Activated CD4-positive, alpha-beta T cell treated with anti-CD3 and anti-CD28 coated beads for 36 hours (primary cell): Measurements from ENCODE around the gene PTPRH. TPM values are rescaled to one million over a fixed set of nuclear protein-coding genes. Genes with fewer than 3 reads are reported as not detected.

Experiments used
- ATAC-seq: fragments of 200-7000 bp; cut with Tn5 transposase; one replicate; pipeline ENCODE4 v1.10.0; 2021; ENCODE audit warnings: mild to moderate bottlenecking, moderate library complexity
- CTCF ChIA-PET: fragments of 350-600 bp; sonication (Branson Sonifier 250); formaldehyde crosslinking; loops from one replicate; lab custom pipeline; 2021; ENCODE audit warnings: antibody characterized with exemption; lab: Charles Lee
- POLR2A ChIA-PET: fragments of 350-600 bp; sonication (Branson Sonifier 250); formaldehyde crosslinking; loops from one replicate; lab custom pipeline; 2021; ENCODE audit warnings: antibody characterized with exemption, inconsistent platforms; lab: Charles Lee
- DNase-seq: peaks from one replicate; pipeline ENCODE4 v3.0.0-alpha.2; 2020
- H3K27ac Mint-ChIP-seq: one replicate; pipeline ENCODE4 v1.8.0; 2021; ENCODE audit warnings: mixed read lengths
- H3K27me3 Mint-ChIP-seq: one replicate; pipeline ENCODE4 v1.8.0; 2021; ENCODE audit warnings: mixed read lengths
- H3K36me3 Mint-ChIP-seq: one replicate; pipeline ENCODE4 v1.8.0; 2021; ENCODE audit warnings: low read depth, mixed read lengths
- H3K4me1 Mint-ChIP-seq: one replicate; pipeline ENCODE4 v1.8.0; 2021; ENCODE audit warnings: mixed read lengths
- H3K4me3 Mint-ChIP-seq: one replicate; pipeline ENCODE4 v1.8.0; 2021; ENCODE audit warnings: mild to moderate bottlenecking, moderate library complexity, mixed read lengths
- H3K9me3 Mint-ChIP-seq: one replicate; pipeline ENCODE4 v1.8.0; 2021; ENCODE audit warnings: low read depth, mixed read lengths
- intact Hi-C, 2 experiments: fragments of 100-400 bp; cut with DNase I in 1 of 2; cut with micrococcal nuclease in 1 of 2; formaldehyde crosslinking; loops; one replicate each; pipeline versions ENCODE4 v1.14.2 to v1.15.1; 2022 to 2024; cut with DNase I, micrococcal nuclease
- total RNA-seq, 2 experiments: library from RNA; stranded (reverse); gene quantifications; one replicate each; pipeline ENCODE4 v1.2.3, GENCODE V29; 2021

Gene PTPRH
- total RNA-seq, 2 experiments from 2014 or later, result not detected

DNA sequence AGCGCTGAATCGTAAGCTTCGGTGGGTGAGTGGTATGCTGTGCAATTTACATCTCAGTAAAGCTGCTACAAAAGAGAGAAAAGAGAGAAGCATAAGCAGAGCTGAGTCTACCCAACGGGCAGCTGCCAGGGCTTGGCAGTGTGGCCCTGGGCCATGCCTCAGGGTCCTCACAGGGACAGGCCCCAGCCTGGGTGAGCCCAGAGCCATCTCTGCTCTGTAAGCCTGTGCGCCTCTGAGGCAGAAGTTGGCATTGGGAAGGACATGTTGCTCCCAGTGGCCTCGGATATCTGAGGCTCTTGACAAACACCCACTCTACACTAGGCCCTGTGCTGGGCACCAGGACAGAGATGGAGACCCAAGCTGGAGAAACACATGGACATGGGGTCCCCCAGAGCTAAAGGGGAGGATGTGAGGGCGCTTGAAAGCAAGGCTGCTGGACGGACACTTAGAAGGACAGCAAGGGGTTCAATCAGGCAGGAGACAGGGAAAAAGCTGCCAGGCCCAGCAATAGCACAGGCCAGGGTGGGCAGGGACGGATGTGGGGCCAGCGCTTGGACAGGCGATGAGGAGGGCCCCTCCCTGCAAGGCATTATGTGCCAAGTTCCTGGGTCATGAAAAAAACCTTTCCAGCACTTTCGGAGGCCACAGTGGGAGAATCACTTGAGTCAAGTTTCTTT, 34.8 kb upstream of the PTPRH start:
- no peaks in the 10 kb centered on the region for H3K9me3 Mint-ChIP-seq
- CTCF ChIA-PET, result interaction anchor here (1.0 kb wide), 1 partner anchor 10 kb away, joined by 3 read pairs; no protein-coding TSS in a partner anchor

DNA sequence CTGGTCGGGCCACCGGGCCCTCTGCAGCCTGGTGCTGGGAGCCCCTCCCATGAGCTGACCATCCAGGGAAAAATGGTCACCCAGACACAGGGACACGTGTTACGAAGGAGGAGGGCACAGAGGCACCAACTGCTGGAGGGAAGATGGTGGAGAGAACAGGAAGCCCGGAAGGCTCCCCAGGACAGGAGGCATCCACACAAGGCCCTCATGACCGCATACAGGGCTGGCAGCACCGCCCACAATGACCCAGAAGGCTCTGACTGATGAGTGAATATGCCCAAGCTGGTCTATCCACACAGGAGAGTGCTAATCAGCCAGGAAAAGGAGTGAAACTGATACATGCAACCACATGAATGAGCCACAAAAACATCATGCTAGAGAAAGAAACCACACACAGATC, 33.2 kb upstream of the PTPRH start:
- Mint-ChIP-seq H3K4me1 (peaks cover 2% of the 10 kb centered on the region), H3K27me3 (no peaks in the 10 kb centered on the region), H3K9me3 (no peaks in the 10 kb centered on the region), H3K4me3 (no peak overlapping the region), H3K27ac (peak overlapping the region; percentile 17), H3K36me3 (peaks cover 44% of the 10 kb centered on the region)
- intact Hi-C loops, result no loop called here
- POLR2A ChIA-PET, result no interaction called here
- peak; percentile 57 for ATAC-seq
- CTCF ChIA-PET, result no interaction called here
- DNase-seq, result no peak

More for the DNA sequence above, 34.8 kb upstream of the PTPRH start:
- Mint-ChIP-seq H3K4me1 (peaks cover 14% of the 10 kb centered on the region), H3K27me3 (no peaks in the 10 kb centered on the region), H3K36me3 (peaks cover 37% of the 10 kb centered on the region), H3K27ac (no peak overlapping the region), H3K4me3 (no peak overlapping the region)
- DNase-seq (no peak), ATAC-seq (no peak)
- intact Hi-C loops, result no loop called here
- POLR2A ChIA-PET, result no interaction called here

DNA sequence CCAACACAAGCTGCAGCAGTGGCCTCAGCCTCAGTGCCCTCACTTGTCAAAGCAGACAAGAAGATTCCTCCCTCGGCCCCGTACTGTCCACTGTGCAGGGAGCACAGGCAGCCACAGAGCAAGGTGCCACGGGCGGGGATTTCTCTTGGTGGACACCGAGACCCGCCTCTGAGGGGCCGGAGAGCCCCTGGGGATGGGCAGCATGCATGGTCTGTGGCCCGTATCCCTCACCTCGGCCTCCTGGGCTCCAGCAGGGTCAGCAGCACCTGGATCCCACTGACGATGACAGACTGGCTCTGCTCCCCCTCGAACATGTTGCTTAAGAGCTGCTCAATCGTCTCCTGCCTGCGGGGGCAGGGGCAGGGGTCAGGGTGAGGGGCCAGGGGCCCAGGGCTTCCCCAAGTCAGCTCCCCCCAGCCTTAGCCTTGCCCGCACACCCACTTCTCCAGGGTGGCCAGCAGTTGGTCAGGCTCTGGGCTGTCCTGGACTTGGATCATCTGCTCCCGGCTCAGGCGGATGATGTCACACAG, 32.7 kb upstream of the PTPRH start:
- no peak overlapping the region for H3K4me3 Mint-ChIP-seq
- ATAC-seq, result no peak
- no peaks in the 10 kb centered on the region for H3K9me3 Mint-ChIP-seq
- H3K36me3 Mint-ChIP-seq, result peaks cover 49% of the 10 kb centered on the region
- DNase-seq, result no peak
- H3K4me1 Mint-ChIP-seq, result peaks cover 2% of the 10 kb centered on the region
- ChIA-PET POLR2A (no interaction called here), CTCF (no interaction called here)
- H3K27me3 Mint-ChIP-seq, result no peaks in the 10 kb centered on the region
- H3K27ac Mint-ChIP-seq, result no peak overlapping the region
- intact Hi-C loops, result no loop called here

DNA sequence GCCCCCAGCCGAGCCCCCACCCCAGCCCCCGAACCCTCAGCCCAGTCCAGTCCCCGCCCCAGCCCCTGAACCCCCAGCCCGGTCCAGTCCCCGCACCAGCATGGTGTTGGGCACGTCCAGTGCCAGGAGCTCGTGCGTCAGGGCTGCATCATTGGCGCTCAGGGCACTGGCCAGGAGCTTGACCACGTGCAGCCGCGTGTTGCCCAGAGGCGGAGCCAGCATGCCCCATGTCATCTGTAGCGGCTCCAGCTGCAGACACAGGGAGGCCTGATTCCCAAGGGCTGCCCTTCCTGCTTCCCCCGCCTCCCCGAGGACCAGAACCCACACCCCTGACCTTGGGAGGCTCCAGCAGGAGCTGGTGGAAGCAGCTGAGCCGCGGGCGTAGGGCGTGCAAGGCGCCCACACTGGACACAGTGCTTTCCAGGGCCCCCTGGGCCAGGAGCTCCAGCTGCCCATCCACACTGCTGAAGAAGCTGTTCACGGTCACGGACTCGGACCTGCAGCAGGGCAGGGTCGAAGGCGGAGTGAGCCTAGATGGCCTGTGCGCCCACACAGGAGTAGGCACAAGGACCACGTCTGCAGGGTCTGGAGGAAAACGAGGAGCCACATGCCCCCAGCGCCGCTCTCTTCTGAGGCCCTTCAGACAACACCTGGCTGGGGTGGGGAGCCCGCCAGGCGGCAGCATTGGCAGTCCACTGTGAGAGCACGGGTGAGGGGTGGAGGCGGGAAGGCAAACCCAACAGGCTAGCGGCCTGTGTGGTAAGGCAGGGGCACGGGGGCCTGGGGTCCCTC, 32.0 kb upstream of the PTPRH start:
- DNase-seq (no peak), ATAC-seq (no peak)
- no peaks in the 10 kb centered on the region for H3K27me3 Mint-ChIP-seq
- ChIA-PET CTCF (no interaction called here), POLR2A (no interaction called here)
- H3K36me3 Mint-ChIP-seq, result peaks cover 55% of the 10 kb centered on the region
- H3K4me3 Mint-ChIP-seq, result no peak overlapping the region
- H3K4me1 Mint-ChIP-seq, result peaks cover 2% of the 10 kb centered on the region
- H3K27ac Mint-ChIP-seq, result no peak overlapping the region
- H3K9me3 Mint-ChIP-seq, result no peaks in the 10 kb centered on the region
- intact Hi-C loops, result no loop called here

DNA sequence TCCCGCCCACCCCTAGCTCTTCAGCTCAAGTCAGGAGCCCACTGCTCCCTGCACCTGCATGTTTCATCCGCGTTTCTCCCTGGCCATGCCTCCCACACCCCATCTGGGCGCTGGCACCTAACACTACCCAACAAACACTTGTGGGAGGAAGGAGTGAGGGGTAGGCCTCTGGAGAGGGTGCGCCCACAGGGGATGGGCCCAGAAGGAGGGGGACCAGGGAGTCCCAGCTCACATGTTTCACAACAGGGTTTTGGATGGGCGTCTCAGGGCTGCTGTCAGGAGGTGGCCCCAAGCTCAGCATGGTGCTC, 31.4 kb upstream of the PTPRH start:
- H3K36me3 Mint-ChIP-seq, result peaks cover 56% of the 10 kb centered on the region
- ChIA-PET CTCF (no interaction called here), POLR2A (no interaction called here)
- H3K4me1 Mint-ChIP-seq, result peaks cover 2% of the 10 kb centered on the region
- ATAC-seq, result no peak
- DNase-seq, result no peak
- no peaks in the 10 kb centered on the region for H3K27me3 Mint-ChIP-seq
- intact Hi-C loops, result no loop called here
- no peaks in the 10 kb centered on the region for H3K9me3 Mint-ChIP-seq
- no peak overlapping the region for H3K27ac Mint-ChIP-seq
- H3K4me3 Mint-ChIP-seq, result no peak overlapping the region

DNA sequence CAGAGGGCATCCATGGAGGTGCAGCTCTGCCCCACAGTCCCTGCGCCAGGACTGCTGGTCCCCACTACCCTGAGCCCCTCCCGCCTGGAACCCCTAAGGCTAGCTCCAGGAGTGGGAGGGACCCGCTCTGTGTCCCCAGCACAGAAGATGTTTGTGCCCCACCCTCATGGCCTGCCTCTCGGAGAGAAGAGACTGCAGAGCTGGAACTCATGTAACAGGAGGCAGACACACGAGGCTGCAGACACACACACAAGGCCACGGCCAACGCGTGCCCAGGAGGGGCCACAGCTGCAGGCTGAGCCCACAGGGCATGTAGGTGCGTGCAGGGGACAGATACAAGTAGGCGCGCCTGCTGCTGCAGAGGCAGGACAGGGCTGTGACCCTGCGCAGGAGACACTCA, 29.7 kb upstream of the PTPRH start:
- POLR2A ChIA-PET, result no interaction called here
- peaks cover 63% of the 10 kb centered on the region for H3K36me3 Mint-ChIP-seq

DNA sequence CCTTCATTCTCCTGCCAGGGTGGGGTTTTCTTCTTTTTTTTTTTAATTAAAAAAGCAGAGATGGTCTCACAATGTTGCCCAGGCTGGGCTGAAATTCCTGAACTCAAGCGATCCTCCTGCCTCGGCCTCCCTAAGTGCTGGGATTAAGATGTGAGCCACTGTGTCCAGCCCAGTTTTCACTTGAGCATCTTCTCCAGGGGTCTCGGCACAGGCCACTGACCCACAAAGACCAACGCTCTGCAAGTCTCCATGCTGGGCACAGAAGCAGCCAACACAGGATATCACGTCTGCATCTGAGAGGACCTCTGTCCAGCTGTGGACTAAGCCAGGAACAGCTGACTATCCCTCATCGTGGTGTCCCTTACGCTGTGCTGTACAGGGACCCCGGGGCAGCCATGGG, 28.7 kb upstream of the PTPRH start:
- DNase-seq, result no peak
- Mint-ChIP-seq H3K27me3 (no peaks in the 10 kb centered on the region), H3K9me3 (no peaks in the 10 kb centered on the region), H3K4me3 (no peak overlapping the region), H3K36me3 (peaks cover 64% of the 10 kb centered on the region), H3K4me1 (peaks cover 2% of the 10 kb centered on the region), H3K27ac (no peak overlapping the region)
- ATAC-seq, result no peak
- POLR2A ChIA-PET, result interaction anchor here (0.6 kb wide), 1 partner anchor 785 kb away, joined by 3 read pairs; no protein-coding TSS in a partner anchor
- intact Hi-C loops, result no loop called here
- CTCF ChIA-PET, result no interaction called here

More for the DNA sequence above, 29.7 kb upstream of the PTPRH start:
- intact Hi-C loops, result no loop called here
- no peaks in the 10 kb centered on the region for H3K9me3 Mint-ChIP-seq
- peaks cover 2% of the 10 kb centered on the region for H3K4me1 Mint-ChIP-seq
- no peak overlapping the region for H3K4me3 Mint-ChIP-seq
- DNase-seq (no peak), ATAC-seq (no peak)
- CTCF ChIA-PET, result no interaction called here
- no peak overlapping the region for H3K27ac Mint-ChIP-seq
- no peaks in the 10 kb centered on the region for H3K27me3 Mint-ChIP-seq

DNA sequence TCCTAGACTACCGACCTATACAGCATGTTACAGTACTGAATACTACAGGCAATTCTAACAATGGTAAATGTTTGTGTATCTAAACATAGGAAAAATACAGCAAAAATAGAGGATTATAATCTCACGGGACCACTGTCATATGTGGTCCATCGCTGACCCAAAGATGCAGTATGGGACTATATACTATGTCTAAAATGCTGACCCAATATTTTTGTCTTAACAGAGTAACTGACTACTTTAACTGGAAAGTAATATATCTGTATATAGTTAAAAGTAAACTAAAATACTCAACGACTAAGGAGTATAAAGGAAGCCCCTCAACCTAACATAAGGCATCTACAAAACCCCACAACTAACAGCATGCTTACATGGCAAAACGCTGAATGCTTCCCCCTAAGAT, 23.7 kb upstream of the PTPRH start:
- Mint-ChIP-seq H3K9me3 (no peaks in the 10 kb centered on the region), H3K36me3 (peaks cover 59% of the 10 kb centered on the region), H3K27ac (peak overlapping the region; percentile 4), H3K4me3 (no peak overlapping the region), H3K27me3 (no peaks in the 10 kb centered on the region), H3K4me1 (no peaks in the 10 kb centered on the region)
- intact Hi-C loops, result no loop called here
- ChIA-PET POLR2A (no interaction called here), CTCF (no interaction called here)
- ATAC-seq (no peak), DNase-seq (no peak)

DNA sequence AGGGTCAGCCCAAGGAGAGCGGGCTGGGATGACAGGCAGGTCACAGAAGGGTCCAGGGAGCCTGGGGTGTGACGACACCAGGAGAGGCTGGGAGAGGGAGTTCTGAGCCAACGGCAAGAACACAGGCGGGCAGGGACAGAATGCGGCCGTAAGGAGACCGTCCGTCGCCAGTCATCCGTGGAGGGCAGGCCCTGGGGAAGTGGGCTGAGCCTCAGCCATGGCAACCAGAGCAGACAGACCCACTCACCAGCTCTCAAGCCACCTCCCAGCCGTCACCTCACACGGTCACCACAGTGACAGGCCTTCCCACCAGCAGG, 22.9 kb upstream of the PTPRH start:
- no peak for ATAC-seq
- no peak overlapping the region for H3K4me3 Mint-ChIP-seq

DNA sequence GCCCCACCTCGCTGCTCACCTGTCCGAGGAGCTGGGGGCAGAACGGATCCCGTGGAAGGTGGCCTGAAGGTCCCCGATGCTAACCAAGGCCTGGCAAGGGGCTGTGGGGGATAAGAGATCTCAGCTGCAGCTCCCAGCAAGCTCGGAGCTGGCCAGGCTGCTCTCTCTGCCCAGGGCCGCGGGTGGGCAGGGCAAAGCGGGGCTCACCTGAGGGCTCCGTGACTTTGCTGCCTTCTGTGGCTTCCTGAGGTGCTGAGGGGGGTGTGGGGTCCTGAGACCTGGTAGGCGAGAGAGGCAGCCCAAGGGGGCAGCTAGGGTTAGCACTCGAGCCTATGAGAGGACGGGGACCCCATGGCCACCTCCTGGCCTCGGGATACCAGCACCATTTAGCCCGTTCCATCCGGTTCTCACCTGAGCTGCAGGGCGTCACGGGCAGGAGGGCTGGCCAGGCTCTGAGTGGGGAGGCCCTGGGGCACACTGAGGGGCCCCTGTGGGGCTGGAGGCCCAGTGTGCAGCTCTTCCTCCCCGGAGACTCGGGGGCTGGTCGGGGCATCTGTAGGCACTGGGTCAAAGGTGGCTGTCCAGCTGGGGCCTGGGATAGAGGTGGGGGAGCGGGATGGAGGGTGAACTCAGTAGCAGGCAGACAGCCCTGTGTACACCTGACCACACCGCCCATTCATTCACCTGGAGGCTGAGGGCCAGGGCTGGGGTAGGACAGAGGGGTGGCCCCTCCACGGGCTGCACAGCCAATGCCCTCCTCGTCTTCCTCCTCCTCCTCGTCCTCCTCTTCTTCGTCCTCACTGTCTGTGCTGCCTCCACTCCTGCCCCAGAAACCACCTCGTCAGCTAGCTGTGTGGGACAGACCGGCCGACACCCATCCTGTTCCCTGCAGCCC, 22.3 kb upstream of the PTPRH start:
- POLR2A ChIA-PET, result no interaction called here
- CTCF ChIA-PET, result interaction anchor here (0.7 kb wide), 1 partner anchor 197 kb away, joined by 3 read pairs; no protein-coding TSS in a partner anchor
- no peak overlapping the region for H3K27ac Mint-ChIP-seq
- no peak overlapping the region for H3K4me3 Mint-ChIP-seq
- intact Hi-C loops, result no loop called here
- H3K9me3 Mint-ChIP-seq, result no peaks in the 10 kb centered on the region
- ATAC-seq, result no peak
- peaks cover 52% of the 10 kb centered on the region for H3K36me3 Mint-ChIP-seq
- H3K4me1 Mint-ChIP-seq, result no peaks in the 10 kb centered on the region
- H3K27me3 Mint-ChIP-seq, result no peaks in the 10 kb centered on the region
- no peak for DNase-seq

More for the DNA sequence above, 22.9 kb upstream of the PTPRH start:
- peaks cover 58% of the 10 kb centered on the region for H3K36me3 Mint-ChIP-seq
- H3K27ac Mint-ChIP-seq, result no peak overlapping the region
- intact Hi-C loops, result no loop called here
- H3K4me1 Mint-ChIP-seq, result no peaks in the 10 kb centered on the region
- no peaks in the 10 kb centered on the region for H3K9me3 Mint-ChIP-seq
- H3K27me3 Mint-ChIP-seq, result no peaks in the 10 kb centered on the region
- POLR2A ChIA-PET, result interaction anchor here (0.5 kb wide), 1 partner anchor 422 kb away, joined by 6 read pairs; no protein-coding TSS in a partner anchor
- no peak for DNase-seq
- CTCF ChIA-PET, result interaction anchor here (0.7 kb wide), 1 partner anchor 197 kb away, joined by 3 read pairs; no protein-coding TSS in a partner anchor

DNA sequence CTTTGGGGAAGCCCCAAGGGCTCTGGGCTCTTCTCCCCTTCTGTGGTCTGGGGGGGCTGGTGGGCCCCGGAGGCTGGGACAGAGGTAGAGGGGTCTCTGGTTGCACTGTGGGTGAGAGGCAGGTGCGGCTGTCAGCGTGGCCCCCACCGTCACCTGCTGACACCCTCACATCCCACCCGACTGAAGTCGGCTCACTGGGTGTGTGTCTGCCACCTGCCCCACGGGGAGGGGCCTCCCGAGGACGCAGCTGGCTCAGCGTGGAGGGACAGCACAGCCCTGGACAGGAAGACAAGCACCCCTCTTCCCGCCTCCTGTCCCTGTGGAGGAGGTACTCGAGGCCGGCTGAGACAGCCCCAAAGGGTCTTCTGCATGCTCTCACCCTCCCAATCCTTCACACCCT, 21.5 kb upstream of the PTPRH start:
- Mint-ChIP-seq H3K27me3 (no peaks in the 10 kb centered on the region), H3K4me1 (no peaks in the 10 kb centered on the region), H3K4me3 (no peak overlapping the region), H3K9me3 (no peaks in the 10 kb centered on the region), H3K36me3 (peaks cover 47% of the 10 kb centered on the region), H3K27ac (no peak overlapping the region)
- DNase-seq, result no peak
- CTCF ChIA-PET, result no interaction called here
- ATAC-seq, result no peak
- POLR2A ChIA-PET, result no interaction called here
- intact Hi-C loops, result no loop called here
